Measurements from ENCODE around the gene ESRRG.

DNA sequence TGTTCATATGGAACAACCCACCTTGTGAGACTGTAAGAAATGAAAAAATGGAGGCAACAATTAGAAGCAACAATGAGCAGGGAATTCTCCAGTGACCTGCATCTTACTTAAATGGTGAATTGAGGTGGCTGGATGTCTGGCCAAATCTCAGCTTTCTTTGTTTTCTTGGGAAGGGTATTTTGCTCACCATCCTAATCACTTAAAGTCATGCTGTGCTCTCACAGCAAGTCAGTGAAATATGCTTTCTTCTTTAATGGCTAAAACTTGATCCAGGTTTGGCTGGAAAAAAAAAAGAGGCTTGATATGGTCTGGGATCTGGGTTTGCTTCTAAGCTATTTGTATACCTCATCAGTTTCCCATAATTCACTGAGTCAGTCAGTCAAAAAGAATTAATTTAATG lies 124.8 kb downstream of the ESRRG start:
- TF ChIP-seq, protein P1, sequence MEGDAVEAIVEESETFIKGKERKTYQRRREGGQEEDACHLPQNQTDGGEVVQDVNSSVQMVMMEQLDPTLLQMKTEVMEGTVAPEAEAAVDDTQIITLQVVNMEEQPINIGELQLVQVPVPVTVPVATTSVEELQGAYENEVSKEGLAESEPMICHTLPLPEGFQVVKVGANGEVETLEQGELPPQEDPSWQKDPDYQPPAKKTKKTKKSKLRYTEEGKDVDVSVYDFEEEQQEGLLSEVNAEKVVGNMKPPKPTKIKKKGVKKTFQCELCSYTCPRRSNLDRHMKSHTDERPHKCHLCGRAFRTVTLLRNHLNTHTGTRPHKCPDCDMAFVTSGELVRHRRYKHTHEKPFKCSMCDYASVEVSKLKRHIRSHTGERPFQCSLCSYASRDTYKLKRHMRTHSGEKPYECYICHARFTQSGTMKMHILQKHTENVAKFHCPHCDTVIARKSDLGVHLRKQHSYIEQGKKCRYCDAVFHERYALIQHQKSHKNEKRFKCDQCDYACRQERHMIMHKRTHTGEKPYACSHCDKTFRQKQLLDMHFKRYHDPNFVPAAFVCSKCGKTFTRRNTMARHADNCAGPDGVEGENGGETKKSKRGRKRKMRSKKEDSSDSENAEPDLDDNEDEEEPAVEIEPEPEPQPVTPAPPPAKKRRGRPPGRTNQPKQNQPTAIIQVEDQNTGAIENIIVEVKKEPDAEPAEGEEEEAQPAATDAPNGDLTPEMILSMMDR (IDR thresholded peaks at IDR 0.05) = no peak
- no peak for TF ChIP-seq POLR2A (IDR thresholded peaks at IDR 0.05)
